ENCODE measurements around the gene MRGPRE.

DNA sequence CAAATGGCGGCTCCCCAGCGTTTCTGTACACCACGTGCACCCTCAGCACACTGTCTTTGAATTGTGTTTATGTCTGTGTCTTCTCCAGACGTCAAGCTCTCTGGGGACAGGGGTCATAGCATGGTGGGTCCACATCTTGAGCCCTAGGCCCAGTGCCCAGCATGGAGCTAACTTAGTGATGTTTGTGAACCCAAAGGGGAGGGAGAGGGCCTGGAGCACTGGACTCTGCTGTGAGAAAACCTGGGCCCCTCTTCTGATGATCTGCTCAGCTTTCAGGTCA, 17.9 kb downstream of the MRGPRE start:
- TF ChIP-seq CTCF (IDR thresholded peaks at IDR 0.05) (no peak), EZH2 (IDR thresholded peaks at IDR 0.05; ENCODE audit: borderline replicate concordance, insufficient read depth, low read depth, low read length, poor library complexity, severe bottlenecking) (no peak)

All from B cell (primary cell).